K562 (cell line): ENCODE measurements around the gene PPP1R9A. TPM values are rescaled to one million over a fixed set of nuclear protein-coding genes. Genes with fewer than 3 reads are reported as not detected.

Experiments used
- KDM2B ChIP-seq: fragments of 250-450 bp; sonication (Bioruptor Pico); IDR thresholded peaks from 2 replicates; pipeline ENCODE4 v1.8.0; 2021; ENCODE audit warnings: mild to moderate bottlenecking, moderate library complexity
- PHB ChIP-seq: fragments of 250-450 bp; sonication (Bioruptor Pico); IDR thresholded peaks from 2 replicates; pipeline ENCODE4 v1.5.0; 2021
- RREB1 ChIP-seq: fragments of 250-450 bp; sonication (Bioruptor Pico); IDR thresholded peaks from 2 replicates; pipeline ENCODE4 v1.4.0; 2020
- SRSF7 ChIP-seq: fragments of 200-400 bp; formaldehyde crosslinking; optimal IDR thresholded peaks from 2 replicates; pipeline ENCODE3; 2017; ENCODE audit warnings: mild to moderate bottlenecking, low read depth, low read length
- UBTF ChIP-seq, 2 experiments: IDR thresholded peaks; 2 replicates each; pipeline ENCODE4 v1.6.1; 2012; ENCODE audit warnings: improper control_type of control experiment in 2 of 2, low read depth in 2 of 2, low read length in 2 of 2, borderline replicate concordance in 1 of 2
- polyA plus RNA-seq, 8 experiments: library from polyadenylated mRNA; depleted of rRNA in 4 of 8; stranded (reverse) in 5 of 8; unstranded in 3 of 8; fragments of >200 nt; fragmentation: Nextera tagmentation in 2 of 8; fragmentation: Illumina TruSeq in 1 of 8; extraction: Ambion mirVana in 2 of 8; extraction: Trizol in 1 of 8; gene quantifications; 2 replicates each; pipeline versions ENCODE4 v1.2.1 to v1.2.3, GENCODE V29; 2011 to 2014; ENCODE audit warnings: inconsistent platforms in 1 of 8, missing spikeins in 1 of 8
- total RNA-seq, 7 experiments: library from RNA; depleted of rRNA in 6 of 7; stranded (reverse); fragments of >200 nt in 6 of 7; fragmentation: Illumina TruSeq in 2 of 7; extraction: Trizol in 2 of 7; gene quantifications; 2 replicates each; pipeline versions ENCODE4 v1.2.1 to v1.2.3, GENCODE V29; 2011 to 2021; ENCODE audit warnings: low replicate concordance in 1 of 7

The PPP1R9A gene
- total and polyA plus RNA-seq, 9 of the 15 experiments (the other 6 are each of a cell fraction or from before 2014, with no cell fraction given): 0.24 TPM; not detected in 8

GRCh38 chr7:94907811-94908322, 473 bp downstream of the PPP1R9A start (continued):
- no peak for TF ChIP-seq SRSF7
- TF ChIP-seq PHB (CRISPR knock-in tag): no peak
- no peak for TF ChIP-seq UBTF (IDR thresholded peaks at IDR 0.05; ENCODE audit: borderline replicate concordance in 1 of 2, low read depth in 2 of 2, low read length in 2 of 2)
- no peak for TF ChIP-seq KDM2B (CRISPR knock-in tag)
- no peak for TF ChIP-seq RREB1 (CRISPR knock-in tag)
